Right atrium auricular region (tissue), 2 donors: ENCODE data around the gene SAMD11. TPM values are rescaled to one million over a fixed set of nuclear protein-coding genes. Genes with fewer than 3 reads are reported as not detected.

Experiments
- DNase-seq: peaks from one replicate; pipeline ENCODE4 v3.0.0-alpha.2; 2019; ENCODE audit warnings: low spot score
- H3K27ac ChIP-seq, 2 donors: fragments of 200-600 bp; sonication (generic); 1 replicate in 1 of 2; 2 replicates in 1 of 2; pipeline ENCODE4 v1.5.1; 2016 to 2019
- H3K27me3 ChIP-seq, 2 donors: fragments of 200-600 bp; sonication (generic); one replicate each; pipeline versions ENCODE4 v1.5.1 to v1.6.0; 2017 to 2019
- H3K36me3 ChIP-seq: fragments of 200-600 bp; sonication (generic); one replicate; pipeline ENCODE4 v1.5.1; 2016
- H3K4me1 ChIP-seq, 2 donors: fragments of 200-600 bp; sonication (generic); one replicate each; pipeline versions ENCODE4 v1.5.1 to v1.6.0; 2017 to 2019
- H3K4me3 ChIP-seq, 2 donors: fragments of 200-600 bp; sonication (generic); 1 replicate in 1 of 2; 2 replicates in 1 of 2; pipeline ENCODE4 v1.5.1; 2017 to 2019; ENCODE audit warnings: mild to moderate bottlenecking in 1 of 2, moderate library complexity in 1 of 2
- H3K9me3 ChIP-seq, 2 donors: fragments of 200-600 bp; sonication (generic); one replicate each; pipeline ENCODE4 v1.5.1; 2019
- total RNA-seq, 2 donors: library from RNA; depleted of rRNA; stranded (reverse); fragments of >200 nt; gene quantifications; one replicate each; pipeline ENCODE4 v1.1.0, GENCODE V29; 2016
- TF ChIP-seq, protein P1 (sequence below), 2 donors: fragments of 200-600 bp; sonication (generic); IDR thresholded peaks; one replicate each; pipeline ENCODE4 v1.5.1; 2019; ENCODE audit warnings: antibody characterized with exemption in 2 of 2

The SAMD11 gene
- total RNA-seq, 2 donors from 2014 or later = 2.7 to 6.4 TPM

- no peaks in the 10 kb centered on the region for H3K9me3 ChIP-seq
- H3K4me1 ChIP-seq = peaks cover 0 to 39% of the 10 kb centered on the region in 2 donors
- no peak for DNase-seq
- no peaks in the 10 kb centered on the region for H3K27me3 ChIP-seq
- peaks cover 7% of the 10 kb centered on the region for H3K36me3 ChIP-seq
- TF ChIP-seq, protein P1, sequence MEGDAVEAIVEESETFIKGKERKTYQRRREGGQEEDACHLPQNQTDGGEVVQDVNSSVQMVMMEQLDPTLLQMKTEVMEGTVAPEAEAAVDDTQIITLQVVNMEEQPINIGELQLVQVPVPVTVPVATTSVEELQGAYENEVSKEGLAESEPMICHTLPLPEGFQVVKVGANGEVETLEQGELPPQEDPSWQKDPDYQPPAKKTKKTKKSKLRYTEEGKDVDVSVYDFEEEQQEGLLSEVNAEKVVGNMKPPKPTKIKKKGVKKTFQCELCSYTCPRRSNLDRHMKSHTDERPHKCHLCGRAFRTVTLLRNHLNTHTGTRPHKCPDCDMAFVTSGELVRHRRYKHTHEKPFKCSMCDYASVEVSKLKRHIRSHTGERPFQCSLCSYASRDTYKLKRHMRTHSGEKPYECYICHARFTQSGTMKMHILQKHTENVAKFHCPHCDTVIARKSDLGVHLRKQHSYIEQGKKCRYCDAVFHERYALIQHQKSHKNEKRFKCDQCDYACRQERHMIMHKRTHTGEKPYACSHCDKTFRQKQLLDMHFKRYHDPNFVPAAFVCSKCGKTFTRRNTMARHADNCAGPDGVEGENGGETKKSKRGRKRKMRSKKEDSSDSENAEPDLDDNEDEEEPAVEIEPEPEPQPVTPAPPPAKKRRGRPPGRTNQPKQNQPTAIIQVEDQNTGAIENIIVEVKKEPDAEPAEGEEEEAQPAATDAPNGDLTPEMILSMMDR (IDR thresholded peaks at IDR 0.05) = no peak
- H3K27ac ChIP-seq = no peak overlapping the region
- H3K4me3 ChIP-seq = peak overlapping the region; percentile 88 to 100
Measured at GRCh38 chr1:961132-961669, 37.5 kb downstream of the SAMD11 start.

GRCh38 chr1:962381-963300 lies 38.9 kb downstream of the SAMD11 start:
- H3K4me3 ChIP-seq = no peak overlapping the region
- DNase-seq = no peak
- no peaks in the 10 kb centered on the region for H3K27me3 ChIP-seq
- TF ChIP-seq, protein P1 (IDR thresholded peaks at IDR 0.05) = no peak
- no peak overlapping the region for H3K27ac ChIP-seq
- H3K36me3 ChIP-seq = no peaks in the 10 kb centered on the region
- H3K9me3 ChIP-seq = no peaks in the 10 kb centered on the region
- H3K4me1 ChIP-seq = peaks cover 0 to 46% of the 10 kb centered on the region in 2 donors

DNA sequence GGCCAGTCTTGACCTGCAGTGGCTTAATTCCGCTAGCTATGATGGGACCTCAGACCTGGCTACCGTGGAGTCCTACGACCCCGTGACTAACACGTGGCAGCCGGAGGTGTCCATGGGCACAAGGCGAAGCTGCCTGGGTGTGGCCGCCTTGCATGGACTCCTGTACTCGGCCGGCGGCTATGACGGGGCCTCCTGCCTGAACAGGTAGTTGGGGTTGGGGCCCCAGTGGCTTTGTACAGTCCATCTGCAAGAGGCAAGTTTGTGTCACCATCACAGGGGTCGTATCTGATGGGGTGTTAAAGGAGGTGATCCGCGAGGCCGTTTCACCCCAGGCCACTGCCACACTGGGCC lies 39.6 kb downstream of the SAMD11 start:
- H3K9me3 ChIP-seq = no peaks in the 10 kb centered on the region
- H3K4me1 ChIP-seq = peaks cover 0 to 40% of the 10 kb centered on the region in 2 donors
- DNase-seq = no peak
- H3K27me3 ChIP-seq = no peaks in the 10 kb centered on the region
- H3K4me3 ChIP-seq = no peak overlapping the region
- TF ChIP-seq, protein P1 (IDR thresholded peaks at IDR 0.05) = no peak
- H3K36me3 ChIP-seq = no peaks in the 10 kb centered on the region
- H3K27ac ChIP-seq = no peak overlapping the region

DNA sequence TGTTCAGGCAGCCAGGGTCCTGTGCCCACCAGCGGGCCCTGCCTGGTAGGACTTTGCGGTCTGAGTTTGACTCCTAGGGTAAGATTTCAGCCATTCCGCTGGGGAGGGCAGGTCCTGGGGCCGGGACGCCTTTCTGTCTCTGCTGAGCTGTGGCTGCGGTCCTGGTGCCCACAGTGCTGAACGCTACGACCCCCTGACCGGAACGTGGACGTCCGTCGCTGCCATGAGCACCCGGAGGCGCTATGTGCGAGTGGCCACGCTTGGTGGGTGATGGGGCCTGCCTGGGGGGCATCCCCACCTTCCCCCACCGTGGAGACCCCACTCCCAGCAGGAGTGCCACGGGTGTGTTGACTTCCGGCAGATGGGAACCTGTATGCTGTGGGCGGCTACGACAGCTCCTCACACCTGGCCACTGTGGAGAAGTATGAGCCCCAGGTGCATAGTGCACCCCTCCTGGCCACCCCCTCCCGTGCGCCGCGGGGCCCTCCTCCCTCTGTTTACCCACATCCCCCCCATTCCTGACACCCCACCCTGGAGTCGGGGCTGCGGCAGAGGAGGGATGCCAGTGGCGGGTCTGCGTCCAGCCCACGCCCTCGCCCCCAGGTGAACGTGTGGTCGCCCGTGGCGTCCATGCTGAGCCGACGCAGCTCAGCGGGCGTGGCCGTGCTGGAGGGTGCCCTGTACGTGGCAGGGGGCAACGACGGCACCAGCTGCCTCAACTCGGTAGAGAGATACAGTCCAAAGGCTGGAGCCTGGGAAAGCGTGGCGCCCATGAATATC lies 40.2 kb downstream of the SAMD11 start:
- Histone ChIP-seq H3K4me1 (peaks cover 0 to 35% of the 10 kb centered on the region in 2 donors), H3K27ac (no peak overlapping the region), H3K9me3 (no peaks in the 10 kb centered on the region), H3K36me3 (no peaks in the 10 kb centered on the region), H3K27me3 (no peaks in the 10 kb centered on the region), H3K4me3 (no peak overlapping the region)
- TF ChIP-seq, protein P1 (IDR thresholded peaks at IDR 0.05) = no peak
- no peak for DNase-seq

- TF ChIP-seq, protein P1 (IDR thresholded peaks at IDR 0.05) = no peak
- no peaks in the 10 kb centered on the region for H3K27me3 ChIP-seq
- no peaks in the 10 kb centered on the region for H3K36me3 ChIP-seq
- H3K27ac ChIP-seq = no peak overlapping the region
- DNase-seq = no peak
- peaks cover 0 to 29% of the 10 kb centered on the region in 2 donors for H3K4me1 ChIP-seq
- no peak overlapping the region for H3K4me3 ChIP-seq
- no peaks in the 10 kb centered on the region for H3K9me3 ChIP-seq
Measured at GRCh38 chr1:964691-965525, 41.2 kb downstream of the SAMD11 start.
